Stimulated activated effector memory CD8-positive, alpha-beta T cell treated with anti-CD3 and anti-CD28 coated beads, Interleukin-12 subunit alpha, Interleukin-12 subunit beta, amount 100 ng/mL, for 72 hours (primary cell): Measurements from ENCODE around the gene PARD3B.

Source experiments
- ATAC-seq: fragments of 150-1000 bp; cut with Tn5 transposase; 2 replicates; pipeline ENCODE4 v1.10.0; 2021
- DNase-seq, 2 donors: peaks; one replicate each; pipeline ENCODE4 v3.0.0; 2021 to 2022; ENCODE audit warnings: low spot score in 2 of 2
- H3K27ac Mint-ChIP-seq: one replicate; pipeline ENCODE4 v1.8.0; 2022; ENCODE audit warnings: mild to moderate bottlenecking, mixed read lengths
- H3K36me3 Mint-ChIP-seq: one replicate; pipeline ENCODE4 v1.8.0; 2022; ENCODE audit warnings: mild to moderate bottlenecking, mixed read lengths
- H3K4me1 Mint-ChIP-seq: one replicate; pipeline ENCODE4 v1.8.0; 2022; ENCODE audit warnings: mixed read lengths
- H3K4me3 Mint-ChIP-seq: one replicate; pipeline ENCODE4 v1.8.0; 2022; ENCODE audit warnings: mild to moderate bottlenecking, mixed read lengths
- H3K9me3 Mint-ChIP-seq: one replicate; pipeline ENCODE4 v1.8.0; 2022; ENCODE audit warnings: mixed read lengths

The PARD3B gene

DNA sequence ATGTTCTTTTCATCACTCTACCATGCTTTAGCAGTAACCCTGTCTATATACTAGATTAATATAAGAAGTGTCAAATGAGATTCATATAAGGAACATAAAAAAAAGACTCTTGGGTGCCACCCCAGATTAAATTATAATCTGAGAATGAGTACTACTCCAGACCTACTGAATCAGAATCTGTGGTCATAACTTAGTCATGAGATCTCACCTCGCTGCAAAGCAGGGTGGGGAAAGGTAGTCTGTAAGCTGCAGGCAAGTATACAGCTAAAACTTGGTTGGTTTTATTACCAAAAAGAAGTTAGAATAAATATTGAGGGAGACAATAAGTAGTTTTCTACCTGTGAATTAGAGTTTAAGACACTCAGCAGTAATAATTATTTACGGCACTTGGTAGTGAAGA is 175.6 kb downstream of the PARD3B start:
- Mint-ChIP-seq H3K27ac (no peak overlapping the region), H3K4me3 (no peak overlapping the region), H3K9me3 (peaks cover 4% of the 10 kb centered on the region), H3K36me3 (no peaks in the 10 kb centered on the region), H3K4me1 (no peaks in the 10 kb centered on the region)
- ATAC-seq = peak; percentile 58
- no peak for DNase-seq

DNA sequence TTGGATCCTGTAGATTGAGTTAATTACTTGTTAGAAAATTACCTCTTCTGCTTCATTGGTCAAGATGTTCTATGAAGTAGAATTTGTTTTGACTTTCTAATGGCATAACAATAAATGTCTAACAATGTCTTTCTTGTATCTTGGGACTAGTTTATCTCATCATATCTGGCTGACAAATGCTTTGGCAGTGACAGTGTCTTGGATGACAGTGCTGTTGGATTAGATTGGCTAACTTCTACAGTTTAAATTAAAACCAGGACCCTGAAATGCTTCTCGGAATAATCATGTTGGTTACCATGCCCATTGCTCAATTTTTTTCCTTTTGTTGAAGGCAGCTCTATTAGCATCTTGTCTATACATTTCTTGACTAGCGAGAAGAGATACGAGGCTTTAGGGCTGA is 176.9 kb downstream of the PARD3B start:
- DNase-seq (no peak), ATAC-seq (no peak)
- Mint-ChIP-seq H3K9me3 (peaks cover 4% of the 10 kb centered on the region), H3K36me3 (no peaks in the 10 kb centered on the region), H3K27ac (no peak overlapping the region), H3K4me1 (no peaks in the 10 kb centered on the region), H3K4me3 (no peak overlapping the region)

DNA sequence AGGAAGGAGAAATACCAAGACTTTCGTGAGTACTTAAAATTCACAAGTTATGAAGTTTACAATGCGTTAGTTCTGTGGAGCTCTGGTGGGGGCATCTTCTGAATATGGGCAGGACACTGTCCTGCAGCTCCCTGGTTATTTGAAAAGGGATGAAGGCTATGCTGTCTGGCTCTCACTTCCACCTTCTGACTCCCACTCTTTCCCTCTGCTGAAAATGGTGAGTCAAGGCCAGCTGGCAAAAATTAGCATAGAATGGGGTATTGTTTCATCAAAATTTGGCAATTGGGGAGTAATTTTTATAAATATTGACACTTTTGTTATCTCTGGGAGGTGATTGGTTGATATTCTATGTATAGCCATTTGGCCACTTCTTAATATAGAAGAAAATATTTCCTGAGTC is 177.4 kb downstream of the PARD3B start:
- no peak for ATAC-seq
- no peaks in the 10 kb centered on the region for H3K36me3 Mint-ChIP-seq

DNA sequence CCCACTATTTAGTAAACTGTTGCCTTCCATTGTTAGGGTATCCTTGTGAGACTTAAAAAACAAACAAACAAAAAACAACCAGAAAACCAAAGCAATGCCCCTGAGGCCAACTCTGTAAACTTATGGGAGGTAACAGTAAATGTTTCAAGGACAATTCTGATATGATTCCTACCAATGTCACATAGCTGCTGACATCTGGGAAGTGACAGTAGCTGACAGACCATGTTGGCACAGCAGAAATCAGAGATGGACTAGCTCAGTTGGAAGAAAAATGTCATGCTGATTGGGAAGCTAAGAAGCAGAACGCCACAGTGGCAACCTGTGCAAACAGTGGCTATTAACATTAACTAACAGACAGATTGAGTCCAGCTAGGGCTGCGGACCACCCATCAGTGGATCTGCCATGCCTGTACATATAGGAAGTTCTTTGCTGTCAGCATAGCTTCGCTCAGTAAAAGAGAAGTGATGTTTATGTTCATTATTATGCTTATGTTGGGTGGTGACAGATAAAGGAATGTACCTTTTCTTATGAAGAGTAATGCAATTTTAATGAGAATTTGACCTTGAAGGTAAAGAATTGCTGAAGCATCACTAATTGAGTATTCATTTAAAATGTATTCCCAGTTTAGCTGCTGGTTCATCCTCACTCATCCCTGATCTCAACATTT is 180.6 kb downstream of the PARD3B start:
- DNase-seq (no peak), ATAC-seq (no peak)
- no peaks in the 10 kb centered on the region for H3K36me3 Mint-ChIP-seq
- no peak overlapping the region for H3K4me3 Mint-ChIP-seq
- no peaks in the 10 kb centered on the region for H3K9me3 Mint-ChIP-seq
- H3K4me1 Mint-ChIP-seq = no peaks in the 10 kb centered on the region
- no peak overlapping the region for H3K27ac Mint-ChIP-seq

More for the DNA sequence above, 177.4 kb downstream of the PARD3B start:
- no peak overlapping the region for H3K27ac Mint-ChIP-seq
- no peaks in the 10 kb centered on the region for H3K4me1 Mint-ChIP-seq
- DNase-seq = no peak
- peaks cover 4% of the 10 kb centered on the region for H3K9me3 Mint-ChIP-seq
- H3K4me3 Mint-ChIP-seq = no peak overlapping the region

DNA sequence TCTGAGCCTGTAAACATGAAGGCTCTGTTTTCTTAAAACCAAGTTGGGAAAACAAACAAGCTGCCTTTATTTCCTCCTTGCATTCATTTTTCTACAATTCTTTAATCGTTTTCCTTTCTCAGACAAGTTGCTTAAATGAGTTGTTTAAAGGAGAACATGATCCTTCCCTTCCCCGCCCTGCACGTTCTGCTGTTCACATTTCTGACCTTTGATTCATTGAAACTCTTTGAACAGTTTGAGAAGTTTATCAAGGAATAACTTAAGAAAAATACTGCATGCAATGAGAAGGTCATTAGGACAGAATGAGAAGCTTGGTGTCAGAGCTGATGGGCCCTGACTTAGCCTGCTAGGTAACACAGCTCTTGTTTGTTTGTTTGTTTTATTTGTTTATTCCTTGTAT is 181.6 kb downstream of the PARD3B start:
- H3K27ac Mint-ChIP-seq = no peak overlapping the region
- no peak overlapping the region for H3K4me3 Mint-ChIP-seq
- no peaks in the 10 kb centered on the region for H3K36me3 Mint-ChIP-seq
- DNase-seq (no peak), ATAC-seq (no peak)
- no peaks in the 10 kb centered on the region for H3K9me3 Mint-ChIP-seq
- H3K4me1 Mint-ChIP-seq = no peaks in the 10 kb centered on the region

DNA sequence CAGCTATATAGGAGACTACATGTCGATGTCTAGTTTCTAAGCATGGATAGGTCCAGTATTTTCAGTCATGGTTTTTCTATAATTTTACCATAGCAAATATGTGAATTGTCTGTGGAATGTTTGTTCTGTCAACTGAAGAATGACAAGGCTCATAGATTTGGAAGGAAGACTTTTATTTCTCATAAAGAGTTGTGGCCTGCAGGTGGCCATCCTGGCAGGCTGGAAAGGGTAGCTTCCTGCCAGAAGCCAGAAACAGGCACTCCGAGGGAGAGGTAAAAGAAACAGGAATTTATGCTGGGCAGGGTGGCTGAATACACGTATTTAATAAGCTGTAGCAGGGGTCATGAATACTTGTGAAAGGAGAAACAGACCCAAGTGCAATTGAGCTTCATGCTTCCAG is 182.1 kb downstream of the PARD3B start:
- no peak for DNase-seq
- Mint-ChIP-seq H3K36me3 (no peaks in the 10 kb centered on the region), H3K4me3 (no peak overlapping the region), H3K27ac (no peak overlapping the region), H3K4me1 (no peaks in the 10 kb centered on the region), H3K9me3 (no peaks in the 10 kb centered on the region)
- ATAC-seq = no peak

DNA sequence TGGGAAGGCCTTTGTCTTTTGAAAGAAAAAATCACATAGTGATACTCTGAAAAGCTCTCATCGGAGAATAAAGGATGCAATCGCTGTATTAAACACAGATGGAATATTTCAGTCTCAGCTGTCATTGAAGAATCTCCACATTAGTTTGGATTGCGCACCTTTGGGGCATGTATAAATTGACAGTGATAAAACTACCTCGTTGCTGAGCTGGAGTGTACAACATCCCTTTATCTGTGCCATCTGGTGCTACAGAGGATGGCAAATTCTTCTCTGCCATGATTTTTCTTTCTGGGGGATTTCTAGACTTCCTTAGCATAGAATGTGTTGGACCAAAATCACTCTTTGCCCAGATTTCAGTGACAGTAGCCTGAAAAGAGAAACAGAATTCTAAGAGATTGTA is 185.3 kb downstream of the PARD3B start:
- Mint-ChIP-seq H3K4me3 (no peak overlapping the region), H3K9me3 (no peaks in the 10 kb centered on the region), H3K36me3 (no peaks in the 10 kb centered on the region), H3K27ac (no peak overlapping the region), H3K4me1 (no peaks in the 10 kb centered on the region)
- ATAC-seq (no peak), DNase-seq (no peak)

DNA sequence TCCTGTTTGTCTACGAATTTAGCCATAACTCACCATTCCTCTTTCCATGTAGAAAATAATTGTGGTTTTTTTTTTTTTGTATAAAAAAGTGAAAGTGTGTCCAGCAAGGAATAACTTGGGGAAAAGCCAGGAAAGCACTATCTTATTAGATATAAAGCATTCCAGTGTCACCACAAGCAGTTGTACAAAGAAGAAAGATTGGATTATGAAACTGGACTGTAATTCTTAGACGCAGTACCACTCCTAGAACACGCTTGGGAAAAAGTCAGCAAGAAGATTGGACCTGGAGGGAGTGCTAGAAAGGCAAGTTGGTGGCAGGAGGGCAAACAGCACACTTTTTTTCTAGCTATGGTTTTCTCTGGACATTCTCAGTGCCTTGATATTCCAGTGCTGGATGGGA is 186.7 kb downstream of the PARD3B start:
- H3K27ac Mint-ChIP-seq = no peak overlapping the region
- no peaks in the 10 kb centered on the region for H3K9me3 Mint-ChIP-seq
- no peak overlapping the region for H3K4me3 Mint-ChIP-seq
- DNase-seq = no peak
- no peaks in the 10 kb centered on the region for H3K36me3 Mint-ChIP-seq
- ATAC-seq = no peak
- H3K4me1 Mint-ChIP-seq = no peaks in the 10 kb centered on the region

DNA sequence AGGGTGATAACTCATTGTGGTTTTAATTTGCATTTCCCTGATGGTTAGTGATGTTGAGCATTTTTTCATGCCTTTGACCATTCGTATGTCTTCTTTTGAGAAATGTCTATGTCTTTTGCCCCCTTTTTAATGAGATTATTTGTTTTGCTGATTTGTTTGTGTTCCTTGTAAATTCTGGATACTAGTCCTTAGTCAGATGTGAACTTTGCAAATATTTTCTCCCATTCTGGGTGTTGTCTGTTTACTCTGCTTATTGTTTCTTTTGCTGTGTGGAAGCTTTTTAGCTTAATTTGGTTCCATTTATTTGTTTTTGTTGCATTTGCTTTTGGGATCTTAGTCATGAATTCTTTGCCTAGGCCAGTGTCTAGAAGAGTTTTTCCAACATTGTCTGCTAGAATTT is 192.0 kb downstream of the PARD3B start:
- Mint-ChIP-seq H3K27ac (no peak overlapping the region), H3K36me3 (no peaks in the 10 kb centered on the region)

DNA sequence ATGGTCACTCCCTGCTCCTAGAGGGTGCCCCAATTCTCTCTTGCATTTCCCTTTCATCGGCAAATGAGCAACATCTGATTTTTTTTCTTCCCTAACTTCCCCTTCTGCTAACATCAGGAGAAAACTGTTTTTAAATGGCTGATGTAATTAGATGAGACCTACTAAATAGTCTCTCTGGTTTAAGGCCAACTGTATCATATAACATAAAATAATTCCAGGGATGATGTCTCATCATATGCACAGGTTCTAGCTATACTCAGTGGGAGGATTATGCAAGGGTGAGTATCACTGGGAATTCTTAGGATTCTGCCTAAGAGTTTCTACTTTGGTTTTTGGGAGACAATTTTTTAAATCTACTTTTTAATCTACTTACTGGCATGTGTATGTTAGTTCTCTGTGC is 193.4 kb downstream of the PARD3B start:
- ATAC-seq = no peak

More for the DNA sequence above, 192.0 kb downstream of the PARD3B start:
- Mint-ChIP-seq H3K4me3 (no peak overlapping the region), H3K4me1 (no peaks in the 10 kb centered on the region), H3K9me3 (peaks cover 4% of the 10 kb centered on the region)
- DNase-seq (no peak), ATAC-seq (no peak)

DNA sequence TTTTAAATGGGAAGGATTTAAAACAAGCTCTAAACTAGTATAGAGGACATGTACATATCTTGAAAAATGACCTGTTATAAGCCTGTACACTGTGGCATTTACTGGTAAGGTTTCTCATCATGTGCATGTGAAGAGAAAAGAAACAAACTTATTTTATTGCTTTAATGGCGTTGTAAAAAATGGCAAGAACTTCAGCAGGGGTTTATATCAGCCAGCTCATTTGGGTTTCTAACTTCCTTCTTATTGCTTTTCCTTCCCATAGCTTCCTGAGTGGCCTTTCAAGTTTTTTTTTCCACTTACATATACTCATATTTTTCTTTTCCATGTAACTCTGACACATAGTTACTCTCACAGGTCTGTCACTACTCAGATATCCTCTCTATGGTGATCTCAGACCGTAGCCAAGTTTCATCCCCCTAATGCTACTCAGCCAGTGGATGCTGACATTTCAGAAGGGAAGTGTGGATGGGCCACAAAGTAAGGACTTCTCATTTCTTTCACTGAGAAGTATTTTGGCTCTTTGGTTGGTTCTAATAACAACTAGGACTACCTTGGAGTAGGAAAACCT is 198.2 kb downstream of the PARD3B start:
- Mint-ChIP-seq H3K36me3 (no peaks in the 10 kb centered on the region), H3K27ac (no peak overlapping the region), H3K9me3 (no peaks in the 10 kb centered on the region), H3K4me1 (no peaks in the 10 kb centered on the region), H3K4me3 (no peak overlapping the region)
- DNase-seq (no peak), ATAC-seq (peak; percentile 67)

More for the DNA sequence above, 193.4 kb downstream of the PARD3B start:
- Mint-ChIP-seq H3K4me1 (no peaks in the 10 kb centered on the region), H3K36me3 (no peaks in the 10 kb centered on the region), H3K4me3 (no peak overlapping the region), H3K9me3 (peaks cover 4% of the 10 kb centered on the region), H3K27ac (no peak overlapping the region)
- DNase-seq = no peak

DNA sequence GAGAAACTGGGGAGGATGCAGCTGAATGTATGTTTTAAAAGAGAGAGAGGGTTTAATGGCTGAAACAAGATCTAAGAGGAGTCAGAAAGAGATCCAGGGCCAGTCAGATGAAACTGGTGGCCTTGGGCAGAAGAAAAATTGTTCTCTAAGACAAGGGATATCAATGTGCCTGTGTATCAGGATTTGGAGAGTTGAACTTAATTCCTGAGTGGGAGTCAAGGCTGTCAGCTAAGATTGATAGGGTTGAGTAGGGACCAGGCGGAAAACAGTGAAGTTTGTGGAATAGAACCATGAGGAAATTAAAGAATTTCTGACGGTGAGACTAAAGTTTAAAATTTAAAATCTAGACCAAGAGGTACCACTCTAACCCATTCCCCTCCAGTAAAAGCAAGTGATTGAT is 199.2 kb downstream of the PARD3B start:
- Mint-ChIP-seq H3K9me3 (no peaks in the 10 kb centered on the region), H3K36me3 (no peaks in the 10 kb centered on the region), H3K27ac (no peak overlapping the region), H3K4me1 (no peaks in the 10 kb centered on the region), H3K4me3 (no peak overlapping the region)
- no peak for ATAC-seq
- DNase-seq = no peak

DNA sequence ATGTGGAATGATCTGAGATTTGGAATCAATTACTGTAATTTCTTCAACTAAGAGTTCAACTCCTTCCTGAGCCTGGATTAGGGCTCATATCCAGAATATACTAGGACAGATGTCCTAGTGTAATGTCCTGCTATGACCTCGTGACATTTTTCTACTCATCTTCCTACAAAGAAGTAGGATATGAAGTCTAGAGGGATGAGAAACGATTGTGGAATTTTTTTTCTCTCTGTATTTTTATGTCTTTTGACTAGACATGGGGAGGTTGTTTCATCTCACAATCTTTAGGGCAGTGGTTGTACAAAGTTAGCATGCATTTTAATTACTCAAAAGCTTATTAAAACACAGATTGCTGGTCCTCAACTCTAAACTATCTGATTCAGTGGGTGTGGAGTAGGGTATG is 203.0 kb downstream of the PARD3B start:
- H3K9me3 Mint-ChIP-seq = no peaks in the 10 kb centered on the region
- no peaks in the 10 kb centered on the region for H3K4me1 Mint-ChIP-seq
- no peak for DNase-seq
- H3K36me3 Mint-ChIP-seq = no peaks in the 10 kb centered on the region
- no peak for ATAC-seq
- no peak overlapping the region for H3K27ac Mint-ChIP-seq
- no peak overlapping the region for H3K4me3 Mint-ChIP-seq

DNA sequence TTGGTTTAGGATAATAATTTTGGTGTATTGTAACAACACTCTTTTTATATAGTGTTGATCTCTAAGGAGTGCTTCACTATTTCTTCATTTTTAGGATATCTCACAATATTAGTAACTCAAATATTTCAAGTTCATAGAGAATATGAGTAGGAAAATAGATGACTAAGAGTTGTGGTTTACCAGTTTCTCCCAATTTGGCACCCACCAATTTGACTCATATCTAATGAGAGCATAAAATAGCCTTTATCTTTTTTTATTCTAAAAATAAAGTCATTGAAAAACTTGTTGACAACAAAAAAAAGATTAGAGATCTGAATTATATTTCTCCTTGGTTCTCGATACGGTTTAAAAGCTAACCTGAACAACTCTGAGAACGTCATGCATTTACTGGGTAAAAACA is 204.0 kb downstream of the PARD3B start:
- Mint-ChIP-seq H3K36me3 (no peaks in the 10 kb centered on the region), H3K4me3 (no peak overlapping the region), H3K9me3 (no peaks in the 10 kb centered on the region), H3K27ac (no peak overlapping the region), H3K4me1 (no peaks in the 10 kb centered on the region)
- ATAC-seq (no peak), DNase-seq (no peak)

DNA sequence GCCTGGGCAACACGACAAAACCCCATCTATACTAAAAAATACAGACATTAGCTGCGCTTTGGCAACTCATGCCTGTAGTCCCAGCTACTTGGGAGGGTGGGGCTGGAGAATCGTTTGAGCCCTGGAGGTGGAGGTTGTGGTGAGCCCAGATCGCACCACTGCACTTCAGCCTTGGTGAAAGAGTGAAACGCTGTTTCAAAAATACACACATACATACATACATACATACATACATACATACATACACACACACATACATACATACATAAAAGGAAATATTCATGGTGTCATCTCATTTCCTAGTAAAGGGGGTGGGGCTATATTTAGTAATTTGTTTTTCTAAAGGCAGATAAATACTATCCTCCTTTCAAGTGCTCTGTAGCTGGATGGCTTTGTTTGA is 205.1 kb downstream of the PARD3B start:
- no peak for ATAC-seq
- Mint-ChIP-seq H3K4me3 (no peak overlapping the region), H3K27ac (no peak overlapping the region), H3K9me3 (no peaks in the 10 kb centered on the region), H3K36me3 (no peaks in the 10 kb centered on the region), H3K4me1 (no peaks in the 10 kb centered on the region)
- no peak for DNase-seq

DNA sequence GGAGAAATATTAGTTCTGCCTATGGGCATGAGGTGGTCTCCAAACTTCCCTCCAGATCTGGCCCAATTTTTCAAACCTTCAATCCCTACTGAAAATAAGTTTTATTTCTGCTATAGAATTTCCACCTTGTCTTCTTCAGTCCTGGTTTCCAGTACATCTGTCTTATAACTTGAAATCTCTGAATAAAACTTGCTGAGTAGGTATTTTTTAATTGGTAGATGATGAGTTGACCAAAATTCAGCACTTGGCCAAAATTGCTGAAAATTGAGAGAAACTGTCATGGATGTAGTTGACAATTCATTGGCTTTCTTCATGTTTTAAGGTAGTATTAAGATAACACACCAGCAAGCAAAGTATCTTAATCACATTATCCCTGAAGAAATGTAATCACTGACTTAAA is 206.2 kb downstream of the PARD3B start:
- Mint-ChIP-seq H3K27ac (no peak overlapping the region), H3K4me1 (no peaks in the 10 kb centered on the region), H3K4me3 (no peak overlapping the region), H3K36me3 (no peaks in the 10 kb centered on the region), H3K9me3 (no peaks in the 10 kb centered on the region)
- no peak for ATAC-seq
- no peak for DNase-seq

DNA sequence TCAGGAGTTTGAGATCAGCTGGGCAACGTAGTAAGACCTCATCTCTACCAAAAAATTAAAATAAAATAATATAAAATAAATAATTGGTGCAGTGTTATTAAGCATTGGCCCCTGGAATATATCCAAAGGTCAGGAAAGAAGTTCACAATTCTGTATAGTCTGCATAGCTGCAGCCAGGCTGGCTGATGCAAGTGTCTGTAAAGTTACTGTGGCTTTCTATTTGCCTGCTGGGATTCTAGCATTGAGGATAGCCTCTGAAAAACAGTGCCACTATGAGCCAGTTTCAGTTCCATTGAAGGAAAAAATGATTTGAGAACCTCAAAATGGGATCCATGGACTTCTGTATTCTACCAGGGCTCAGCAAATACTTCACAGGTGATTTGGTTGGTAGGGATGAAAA is 208.6 kb downstream of the PARD3B start:
- no peak overlapping the region for H3K4me3 Mint-ChIP-seq
- H3K4me1 Mint-ChIP-seq = no peaks in the 10 kb centered on the region
- no peaks in the 10 kb centered on the region for H3K9me3 Mint-ChIP-seq
- no peak for ATAC-seq
- no peaks in the 10 kb centered on the region for H3K36me3 Mint-ChIP-seq
- DNase-seq = no peak
- no peak overlapping the region for H3K27ac Mint-ChIP-seq
